Stimulated activated memory B cell treated with anti-CD40 and anti-IgM and Interleukin-4, amounts not matched to agents 10 μg/mL and 1 μg/mL and 100 μg/mL, for 72 hours (primary cell): ENCODE measurements around the gene HTR7.
"Not testable (repeated sequence)": the region's sequence is repeated elsewhere in the genome, so short reads cannot be mapped to it uniquely, and the experiment has no call there.

Experiments
- ATAC-seq: fragments of 150-1000 bp; cut with Tn5 transposase; 2 replicates; pipeline ENCODE4 v1.10.0; 2021
- H3K27ac Mint-ChIP-seq: one replicate; pipeline ENCODE4 v1.8.0; 2022; ENCODE audit warnings: mild to moderate bottlenecking, mixed read lengths
- H3K27me3 Mint-ChIP-seq: one replicate; pipeline ENCODE4 v1.8.0; 2022; ENCODE audit warnings: mixed read lengths
- H3K36me3 Mint-ChIP-seq: one replicate; pipeline ENCODE4 v1.8.0; 2022; ENCODE audit warnings: mixed read lengths
- H3K4me1 Mint-ChIP-seq: one replicate; pipeline ENCODE4 v1.8.0; 2022; ENCODE audit warnings: mixed read lengths
- H3K4me3 Mint-ChIP-seq: one replicate; pipeline ENCODE4 v1.8.0; 2022; ENCODE audit warnings: mild to moderate bottlenecking, moderate library complexity, mixed read lengths
- H3K9me3 Mint-ChIP-seq: one replicate; pipeline ENCODE4 v1.8.0; 2022; ENCODE audit warnings: mixed read lengths

The HTR7 gene

GRCh38 chr10:90837486-90837885 is 20.4 kb downstream of the HTR7 start:
- ATAC-seq: no peak

GRCh38 chr10:90834326-90834725 is 23.5 kb downstream of the HTR7 start:
- H3K9me3 Mint-ChIP-seq: no peaks in the 10 kb centered on the region
- no peak for ATAC-seq
- H3K27me3 Mint-ChIP-seq: no peaks in the 10 kb centered on the region
- H3K27ac Mint-ChIP-seq: no peak overlapping the region
- no peaks in the 10 kb centered on the region for H3K36me3 Mint-ChIP-seq
- no peak overlapping the region for H3K4me3 Mint-ChIP-seq
- no peaks in the 10 kb centered on the region for H3K4me1 Mint-ChIP-seq

More at GRCh38 chr10:90837486-90837885, 20.4 kb downstream of the HTR7 start:
- Mint-ChIP-seq H3K36me3 (no peaks in the 10 kb centered on the region), H3K27me3 (no peaks in the 10 kb centered on the region), H3K27ac (no peak overlapping the region), H3K4me3 (no peak overlapping the region), H3K4me1 (no peaks in the 10 kb centered on the region), H3K9me3 (no peaks in the 10 kb centered on the region)

GRCh38 chr10:90832111-90832510 is 25.7 kb downstream of the HTR7 start:
- H3K27ac Mint-ChIP-seq: no peak overlapping the region
- peak; percentile 44 for ATAC-seq
- H3K9me3 Mint-ChIP-seq: no peaks in the 10 kb centered on the region
- H3K36me3 Mint-ChIP-seq: no peaks in the 10 kb centered on the region
- peaks cover 3% of the 10 kb centered on the region for H3K27me3 Mint-ChIP-seq
- no peaks in the 10 kb centered on the region for H3K4me1 Mint-ChIP-seq
- no peak overlapping the region for H3K4me3 Mint-ChIP-seq

GRCh38 chr10:90822508-90822907 is 35.3 kb downstream of the HTR7 start:
- H3K27me3 Mint-ChIP-seq: peaks cover 63% of the 10 kb centered on the region
- H3K27ac Mint-ChIP-seq: no peak overlapping the region
- peaks cover 12% of the 10 kb centered on the region for H3K9me3 Mint-ChIP-seq
- ATAC-seq: no peak
- H3K4me3 Mint-ChIP-seq: no peak overlapping the region
- no peaks in the 10 kb centered on the region for H3K4me1 Mint-ChIP-seq
- H3K36me3 Mint-ChIP-seq: peaks cover 7% of the 10 kb centered on the region

- ATAC-seq, H3K4me3 Mint-ChIP-seq, H3K4me1 Mint-ChIP-seq, H3K36me3 Mint-ChIP-seq, H3K27ac Mint-ChIP-seq: not testable (repeated sequence)
- Mint-ChIP-seq H3K27me3 (peaks cover 58% of the 10 kb centered on the region), H3K9me3 (peaks cover 10% of the 10 kb centered on the region)
Observed at GRCh38 chr10:90821864-90822263, 36.0 kb downstream of the HTR7 start.

- Mint-ChIP-seq H3K9me3 (peaks cover 9% of the 10 kb centered on the region), H3K4me3 (no peak overlapping the region), H3K36me3 (peaks cover 7% of the 10 kb centered on the region), H3K27me3 (peaks cover 38% of the 10 kb centered on the region), H3K4me1 (peaks cover 6% of the 10 kb centered on the region), H3K27ac (no peak overlapping the region)
- ATAC-seq: no peak
Observed at GRCh38 chr10:90819911-90820310, 37.9 kb downstream of the HTR7 start.

GRCh38 chr10:90818736-90819135 is 39.1 kb downstream of the HTR7 start:
- Mint-ChIP-seq H3K27me3 (peaks cover 37% of the 10 kb centered on the region), H3K36me3 (peaks cover 7% of the 10 kb centered on the region), H3K27ac (no peak overlapping the region), H3K9me3 (peaks cover 9% of the 10 kb centered on the region), H3K4me3 (no peak overlapping the region), H3K4me1 (peaks cover 6% of the 10 kb centered on the region)
- no peak for ATAC-seq

- no peak overlapping the region for H3K4me3 Mint-ChIP-seq
- H3K4me1 Mint-ChIP-seq: peaks cover 6% of the 10 kb centered on the region
- no peak for ATAC-seq
- peaks cover 7% of the 10 kb centered on the region for H3K9me3 Mint-ChIP-seq
- peaks cover 34% of the 10 kb centered on the region for H3K27me3 Mint-ChIP-seq
- no peak overlapping the region for H3K27ac Mint-ChIP-seq
- H3K36me3 Mint-ChIP-seq: peaks cover 7% of the 10 kb centered on the region
Observed at GRCh38 chr10:90817128-90817889, 40.5 kb downstream of the HTR7 start.

- no peak overlapping the region for H3K4me3 Mint-ChIP-seq
- no peaks in the 10 kb centered on the region for H3K9me3 Mint-ChIP-seq
- no peak overlapping the region for H3K27ac Mint-ChIP-seq
Observed at GRCh38 chr10:90816466-90816865, 41.4 kb downstream of the HTR7 start.

GRCh38 chr10:90813594-90814365 is 44.1 kb downstream of the HTR7 start:
- Mint-ChIP-seq H3K27me3 (peaks cover 17% of the 10 kb centered on the region), H3K4me3 (no peak overlapping the region), H3K36me3 (no peaks in the 10 kb centered on the region), H3K27ac (no peak overlapping the region), H3K9me3 (no peaks in the 10 kb centered on the region), H3K4me1 (peaks cover 6% of the 10 kb centered on the region)
- ATAC-seq: no peak

More at GRCh38 chr10:90816466-90816865, 41.4 kb downstream of the HTR7 start:
- ATAC-seq: no peak
- peaks cover 6% of the 10 kb centered on the region for H3K4me1 Mint-ChIP-seq
- H3K27me3 Mint-ChIP-seq: peaks cover 27% of the 10 kb centered on the region
- no peaks in the 10 kb centered on the region for H3K36me3 Mint-ChIP-seq

- H3K27me3 Mint-ChIP-seq, H3K36me3 Mint-ChIP-seq, ATAC-seq, H3K27ac Mint-ChIP-seq, H3K4me3 Mint-ChIP-seq, H3K9me3 Mint-ChIP-seq, H3K4me1 Mint-ChIP-seq: not testable (repeated sequence)
Observed at GRCh38 chr10:90807106-90807505, 50.7 kb downstream of the HTR7 start.

- Mint-ChIP-seq H3K36me3 (no peaks in the 10 kb centered on the region), H3K4me1 (no peaks in the 10 kb centered on the region), H3K4me3 (no peak overlapping the region)
Observed at GRCh38 chr10:90806677-90807076, 51.2 kb downstream of the HTR7 start.

GRCh38 chr10:90805206-90805605 is 52.6 kb downstream of the HTR7 start:
- Mint-ChIP-seq H3K36me3 (no peaks in the 10 kb centered on the region), H3K27ac (no peak overlapping the region), H3K9me3 (peaks cover 3% of the 10 kb centered on the region), H3K4me1 (no peaks in the 10 kb centered on the region), H3K27me3 (no peaks in the 10 kb centered on the region), H3K4me3 (no peak overlapping the region)
- no peak for ATAC-seq

More at GRCh38 chr10:90806677-90807076, 51.2 kb downstream of the HTR7 start:
- H3K27me3 Mint-ChIP-seq: no peaks in the 10 kb centered on the region
- H3K27ac Mint-ChIP-seq: no peak overlapping the region
- no peaks in the 10 kb centered on the region for H3K9me3 Mint-ChIP-seq
- ATAC-seq: no peak

GRCh38 chr10:90804354-90804753 is 53.5 kb downstream of the HTR7 start:
- ATAC-seq: no peak
- Mint-ChIP-seq H3K27me3 (peaks cover 1% of the 10 kb centered on the region), H3K4me3 (no peak overlapping the region), H3K9me3 (peaks cover 3% of the 10 kb centered on the region), H3K36me3 (no peaks in the 10 kb centered on the region), H3K4me1 (no peaks in the 10 kb centered on the region), H3K27ac (no peak overlapping the region)

- Mint-ChIP-seq H3K36me3 (no peaks in the 10 kb centered on the region), H3K4me3 (no peak overlapping the region), H3K27ac (no peak overlapping the region), H3K9me3 (peaks cover 3% of the 10 kb centered on the region), H3K27me3 (peaks cover 9% of the 10 kb centered on the region), H3K4me1 (no peaks in the 10 kb centered on the region)
- ATAC-seq: no peak
Observed at GRCh38 chr10:90801608-90802007, 56.2 kb downstream of the HTR7 start.
